CD4-positive, alpha-beta T cell treated with Interleukin-4 for 4 hours (primary cell): ENCODE data around the gene SMYD5.
"Not testable (repeated sequence)": the region's sequence is repeated elsewhere in the genome, so short reads cannot be mapped to it uniquely, and the experiment has no call there.

Source experiments
- DNase-seq: peaks from one replicate; pipeline ENCODE4 v3.0.0-alpha.2; 2020

Gene SMYD5

GRCh38 chr2:73214120-73215035, at the start of gene SMYD5:
Gene SMYD5 (plus strand): TSS chr2:73214245. CDS start chr2:73214267, 22 bp downstream.
- DNase-seq = peak; percentile 90

GRCh38 chr2:73165978-73166377, 48.1 kb upstream of the SMYD5 start:
- not testable (repeated sequence) for DNase-seq

GRCh38 chr2:73166813-73167212, 47.2 kb upstream of the SMYD5 start:
- DNase-seq = not testable (repeated sequence)

GRCh38 chr2:73168348-73168747, 45.7 kb upstream of the SMYD5 start:
- not testable (repeated sequence) for DNase-seq

GRCh38 chr2:73170341-73170740, 43.7 kb upstream of the SMYD5 start:
- not testable (repeated sequence) for DNase-seq

GRCh38 chr2:73172963-73173362, 41.1 kb upstream of the SMYD5 start:
- no peak for DNase-seq

GRCh38 chr2:73173781-73174180, 40.3 kb upstream of the SMYD5 start:
- no peak for DNase-seq

- DNase-seq = no peak
Measured at GRCh38 chr2:73174244-73174643, 39.8 kb upstream of the SMYD5 start.

- DNase-seq = no peak
Measured at GRCh38 chr2:73174941-73175662, 38.9 kb upstream of the SMYD5 start.

GRCh38 chr2:73175663-73176204, 38.3 kb upstream of the SMYD5 start:
- DNase-seq = peak; percentile 43

GRCh38 chr2:73176205-73176880, 37.7 kb upstream of the SMYD5 start:
- no peak for DNase-seq

GRCh38 chr2:73176881-73177644, 37.0 kb upstream of the SMYD5 start:
- peak; percentile 78 for DNase-seq

- no peak for DNase-seq
Measured at GRCh38 chr2:73177645-73178255, 36.3 kb upstream of the SMYD5 start.

- no peak for DNase-seq
Measured at GRCh38 chr2:73185965-73186364, 28.1 kb upstream of the SMYD5 start.

- no peak for DNase-seq
Measured at GRCh38 chr2:73187549-73187948, 26.5 kb upstream of the SMYD5 start.

GRCh38 chr2:73197579-73197978, 16.5 kb upstream of the SMYD5 start:
- DNase-seq = no peak

- DNase-seq = not testable (repeated sequence)
Measured at GRCh38 chr2:73200281-73200680, 13.8 kb upstream of the SMYD5 start.

GRCh38 chr2:73202156-73203054, 11.6 kb upstream of the SMYD5 start, which contains the start of gene NOTO:
Gene NOTO (plus strand): TSS chr2:73202574. CDS start chr2:73202667, 93 bp downstream.
- no peak for DNase-seq

GRCh38 chr2:73203055-73203681, 10.9 kb upstream of the SMYD5 start:
- DNase-seq = no peak

- DNase-seq = no peak
Measured at GRCh38 chr2:73205611-73206010, 8.4 kb upstream of the SMYD5 start.
